ENCODE data around the gene MYO5C.
"Not testable (repeated sequence)": the region's sequence is repeated elsewhere in the genome, so short reads cannot be mapped to it uniquely, and the experiment has no call there.

The MYO5C gene

GRCh38 chr15:52243286-52243685 lies 52.3 kb downstream of the MYO5C start:
- no peak for DNase-seq (ENCODE audit: low read depth in 2 of 2, low spot score in 1 of 2)

GRCh38 chr15:52241489-52241888 lies 54.1 kb downstream of the MYO5C start:
- no peak for DNase-seq (ENCODE audit: low read depth in 2 of 2, low spot score in 1 of 2)

- DNase-seq (ENCODE audit: low read depth in 2 of 2, low spot score in 1 of 2) = no peak
These were observed 55.4 kb downstream of the MYO5C start for GRCh38 chr15:52240166-52240565.

DNA sequence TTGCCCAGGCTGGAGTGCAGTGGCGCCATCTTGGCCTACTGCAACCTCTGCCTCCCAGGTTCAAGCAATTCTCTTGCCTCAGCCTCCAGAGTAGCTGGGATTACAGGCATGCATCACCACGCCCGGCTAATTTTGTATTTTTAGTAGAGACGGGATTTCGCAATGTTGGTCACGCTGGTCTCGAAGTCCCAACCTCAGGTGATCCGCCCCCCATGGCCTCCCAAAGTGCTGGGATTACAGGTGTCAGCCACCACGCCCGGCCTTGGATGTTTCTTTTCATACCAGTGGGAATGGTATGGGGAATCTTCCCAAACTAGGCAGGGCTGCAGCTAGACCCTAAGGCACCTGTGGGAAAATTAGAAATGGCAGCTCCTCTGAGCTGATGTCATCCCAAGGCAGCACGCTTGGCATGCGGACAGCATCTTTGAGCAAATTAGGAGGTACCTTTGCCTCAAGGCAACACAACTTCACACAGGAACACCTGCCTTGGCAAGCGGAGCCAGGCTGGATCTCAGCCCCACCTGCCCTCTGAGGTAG lies 56.5 kb downstream of the MYO5C start:
- not testable (repeated sequence) for DNase-seq (ENCODE audit: low read depth in 2 of 2, low spot score in 1 of 2)

DNA sequence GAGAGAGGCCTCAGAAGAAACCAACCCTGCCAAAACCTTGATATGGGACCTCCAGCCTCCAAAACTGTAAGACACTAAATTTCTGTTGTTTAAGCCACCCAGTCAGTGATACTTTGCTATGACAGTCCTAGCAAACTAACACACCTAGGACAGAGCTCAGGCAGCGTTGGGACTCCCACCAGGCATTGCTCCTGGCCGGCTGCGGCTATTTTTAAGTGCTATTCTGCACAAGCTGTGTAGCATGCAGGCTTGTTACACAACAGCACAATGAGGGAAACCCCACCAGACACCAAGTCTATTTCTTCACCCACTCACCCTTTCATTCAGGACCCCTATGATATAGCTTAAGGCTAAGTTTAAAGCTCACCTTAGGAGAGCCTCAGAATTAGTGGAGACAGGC lies 57.5 kb downstream of the MYO5C start:
- no peak for DNase-seq (ENCODE audit: low read depth in 2 of 2, low spot score in 1 of 2)

GRCh38 chr15:52236013-52236412 lies 59.6 kb downstream of the MYO5C start:
- no peak for DNase-seq (ENCODE audit: low read depth in 2 of 2, low spot score in 1 of 2)

DNA sequence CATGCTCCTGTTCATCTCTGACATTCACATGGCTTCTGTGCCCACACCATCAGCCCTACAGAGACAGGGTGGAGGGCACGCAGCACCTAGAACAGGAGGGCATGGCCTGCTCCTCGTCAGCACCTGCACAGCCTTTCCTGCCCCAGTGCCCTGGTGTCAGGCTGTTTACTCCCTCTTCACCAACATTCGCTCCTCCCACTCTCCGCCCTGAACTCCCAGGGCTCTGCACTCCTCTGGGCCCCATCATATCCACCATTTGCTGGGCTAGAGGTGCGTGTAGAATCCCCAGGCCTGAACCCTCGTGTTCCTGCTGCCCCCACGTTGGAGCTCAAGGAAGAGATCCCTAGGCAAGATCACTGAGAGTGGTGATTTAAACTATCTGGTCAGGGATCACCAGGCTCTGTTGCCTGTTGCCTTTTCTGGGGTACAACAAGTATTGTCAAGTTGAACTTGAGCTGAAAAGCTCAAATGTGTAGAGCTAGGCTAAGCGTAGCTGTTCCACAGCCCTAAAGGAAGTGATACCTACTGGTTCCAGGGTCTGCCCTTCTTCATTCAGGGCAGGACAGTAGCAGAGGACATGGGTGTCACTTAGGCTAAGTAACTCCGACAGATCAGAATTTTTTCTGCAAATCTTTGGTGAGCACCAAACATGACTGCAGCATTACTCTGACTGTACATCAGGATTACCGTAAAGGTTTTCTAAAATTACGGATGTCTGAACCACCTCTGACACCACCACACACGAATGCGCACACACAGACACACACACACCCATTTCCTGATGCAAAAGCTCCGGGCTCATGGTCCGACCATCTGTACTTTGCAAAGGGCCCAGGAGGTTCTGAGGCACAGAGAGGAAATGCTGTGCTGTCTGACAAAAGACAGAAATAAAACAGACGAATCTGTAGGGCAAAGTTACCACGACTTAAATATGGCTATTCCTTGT lies 60.7 kb downstream of the MYO5C start:
- no peak for DNase-seq (ENCODE audit: low read depth in 2 of 2, low spot score in 1 of 2)

DNA sequence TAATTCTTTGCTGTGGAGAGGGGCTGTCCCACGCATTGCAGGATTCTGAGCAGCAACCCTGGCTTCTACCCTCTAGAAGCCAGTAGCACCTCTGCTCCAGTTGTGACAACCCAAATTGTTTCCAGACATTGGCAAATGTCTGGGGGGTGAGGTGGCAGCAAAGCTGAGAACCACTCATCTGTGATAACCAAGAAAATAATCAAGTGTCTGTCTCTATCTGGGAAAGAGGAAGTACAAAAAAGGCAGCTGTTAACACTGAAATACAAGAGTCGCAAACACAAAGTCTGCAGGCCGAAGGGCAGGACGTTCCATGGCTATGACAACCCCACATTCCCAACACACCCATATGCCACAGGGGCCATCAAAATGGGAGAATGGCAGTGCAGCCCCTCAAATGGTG lies 62.2 kb downstream of the MYO5C start:
- DNase-seq (ENCODE audit: low read depth in 2 of 2, low spot score in 1 of 2) = no peak

DNA sequence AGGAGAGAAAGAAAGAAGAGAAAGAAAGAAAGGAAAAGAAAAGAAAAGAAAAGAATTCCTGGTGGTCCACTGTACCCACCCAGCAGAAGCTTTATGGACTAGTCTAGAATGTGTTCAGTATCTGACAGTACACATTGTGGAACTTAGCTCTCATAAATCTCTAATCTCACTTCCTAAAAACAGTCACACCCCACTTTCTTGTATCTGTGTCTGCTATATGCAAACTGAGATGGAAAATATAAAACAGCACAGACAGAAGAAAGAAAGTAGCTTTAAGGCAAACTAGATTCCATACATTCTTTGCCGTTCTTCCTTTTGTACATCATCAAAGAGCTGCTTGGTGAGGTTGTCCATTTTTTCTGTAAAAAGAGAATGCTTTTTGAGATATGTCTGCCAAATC lies 63.3 kb downstream of the MYO5C start:
- no peak for DNase-seq (ENCODE audit: low read depth in 2 of 2, low spot score in 1 of 2)

- no peak for DNase-seq (ENCODE audit: low read depth in 2 of 2, low spot score in 1 of 2)
These were observed 65.5 kb downstream of the MYO5C start for GRCh38 chr15:52230073-52230472.

DNA sequence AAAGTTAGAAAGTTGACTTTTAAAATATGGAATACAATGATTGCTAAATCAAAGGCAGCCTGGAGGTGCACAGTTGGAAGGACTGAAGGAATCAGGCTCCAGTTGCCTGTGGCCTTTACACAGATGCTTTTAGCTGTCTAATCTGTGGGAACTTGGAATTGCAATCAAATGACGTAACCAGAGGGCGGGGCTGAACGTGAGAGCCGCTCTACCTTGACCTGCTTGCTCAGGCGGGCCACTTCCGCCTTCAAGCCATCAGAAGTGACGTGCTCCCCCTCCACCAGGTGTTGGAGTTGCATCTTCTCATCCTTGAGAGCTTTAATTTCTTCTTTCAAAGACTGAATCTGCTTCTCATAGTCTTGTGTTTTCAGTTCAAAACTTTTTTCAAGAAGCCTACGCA lies 66.7 kb downstream of the MYO5C start:
- no peak for DNase-seq (ENCODE audit: low read depth in 2 of 2, low spot score in 1 of 2)

DNA sequence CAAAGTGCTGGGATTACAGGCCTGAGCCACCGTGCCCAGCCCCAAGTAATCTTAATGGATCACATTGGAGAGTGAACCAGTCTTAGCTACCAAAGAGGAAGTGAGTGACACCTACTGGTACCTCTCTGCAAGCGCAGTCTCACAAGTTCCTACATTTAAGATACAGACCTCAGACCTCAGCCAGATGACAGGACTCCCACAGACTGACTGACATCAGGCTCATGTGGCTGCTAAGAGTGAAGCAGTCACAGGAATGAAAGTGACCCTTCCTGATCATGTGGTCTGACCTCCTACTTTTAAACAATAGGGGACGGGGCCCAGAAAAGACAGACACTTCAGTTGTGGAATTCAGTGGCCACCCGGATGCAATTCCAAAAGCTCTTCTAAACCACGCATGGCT lies 68.1 kb downstream of the MYO5C start:
- peak in 1 of 2 donors; percentile 40 for DNase-seq (ENCODE audit: low read depth in 2 of 2, low spot score in 1 of 2)

DNA sequence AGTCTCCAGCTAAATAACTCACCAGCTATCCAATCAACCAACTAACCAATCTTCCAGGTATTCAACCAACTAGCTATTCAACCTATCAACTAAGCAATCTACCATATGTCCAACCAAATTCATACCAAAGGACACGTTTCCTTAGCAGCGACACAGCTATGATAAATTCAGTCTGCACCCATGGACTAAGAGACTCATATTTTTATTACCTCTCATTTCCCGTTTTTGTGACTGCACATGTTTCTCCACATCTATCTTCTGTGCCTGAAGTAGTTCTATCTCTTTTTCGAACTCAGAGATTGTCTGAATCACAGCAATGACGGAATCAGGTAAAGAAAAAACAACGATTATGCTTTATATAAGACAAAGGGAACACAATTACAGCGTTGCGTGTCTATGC lies 70.4 kb downstream of the MYO5C start:
- no peak for DNase-seq (ENCODE audit: low read depth in 2 of 2, low spot score in 1 of 2)

DNA sequence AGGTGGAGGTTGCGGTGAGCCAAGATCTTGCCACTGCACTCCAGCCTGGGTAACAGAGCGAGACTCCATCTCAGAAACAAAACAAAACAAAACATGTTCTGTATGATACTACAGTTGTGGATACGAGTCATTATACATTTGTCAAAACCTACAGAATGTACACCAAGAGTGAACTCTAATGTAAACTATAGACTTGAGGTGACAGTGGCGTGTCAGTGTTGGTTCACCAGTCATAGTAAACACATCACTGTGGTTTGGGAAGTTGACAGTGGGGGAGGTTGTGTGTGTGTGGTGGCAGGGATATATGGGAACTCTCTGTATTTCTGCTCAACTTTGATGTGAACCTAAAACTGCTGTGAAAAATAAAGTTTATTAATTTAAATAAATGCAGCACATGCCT lies 71.4 kb downstream of the MYO5C start:
- no peak for DNase-seq (ENCODE audit: low read depth in 2 of 2, low spot score in 1 of 2)

DNA sequence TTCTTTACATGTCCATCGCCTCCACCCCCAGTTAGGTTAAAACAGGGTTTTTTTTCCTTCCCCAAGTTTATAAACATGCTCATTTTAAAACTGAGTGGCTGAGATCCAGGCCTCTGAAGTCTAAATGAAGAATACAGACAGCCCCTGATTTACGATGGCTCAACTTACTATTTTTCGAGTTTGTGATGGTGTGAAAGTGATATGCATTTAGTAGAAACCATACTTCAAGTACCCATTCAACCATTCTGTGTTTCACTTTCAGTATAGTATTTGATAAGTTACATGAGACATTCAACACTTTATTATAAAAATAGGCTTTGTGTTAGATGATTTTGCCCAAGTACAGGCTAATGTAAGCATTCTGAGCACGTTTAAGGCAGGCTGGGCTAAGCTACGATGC lies 73.9 kb downstream of the MYO5C start:
- no peak for DNase-seq (ENCODE audit: low read depth in 2 of 2, low spot score in 1 of 2)

DNA sequence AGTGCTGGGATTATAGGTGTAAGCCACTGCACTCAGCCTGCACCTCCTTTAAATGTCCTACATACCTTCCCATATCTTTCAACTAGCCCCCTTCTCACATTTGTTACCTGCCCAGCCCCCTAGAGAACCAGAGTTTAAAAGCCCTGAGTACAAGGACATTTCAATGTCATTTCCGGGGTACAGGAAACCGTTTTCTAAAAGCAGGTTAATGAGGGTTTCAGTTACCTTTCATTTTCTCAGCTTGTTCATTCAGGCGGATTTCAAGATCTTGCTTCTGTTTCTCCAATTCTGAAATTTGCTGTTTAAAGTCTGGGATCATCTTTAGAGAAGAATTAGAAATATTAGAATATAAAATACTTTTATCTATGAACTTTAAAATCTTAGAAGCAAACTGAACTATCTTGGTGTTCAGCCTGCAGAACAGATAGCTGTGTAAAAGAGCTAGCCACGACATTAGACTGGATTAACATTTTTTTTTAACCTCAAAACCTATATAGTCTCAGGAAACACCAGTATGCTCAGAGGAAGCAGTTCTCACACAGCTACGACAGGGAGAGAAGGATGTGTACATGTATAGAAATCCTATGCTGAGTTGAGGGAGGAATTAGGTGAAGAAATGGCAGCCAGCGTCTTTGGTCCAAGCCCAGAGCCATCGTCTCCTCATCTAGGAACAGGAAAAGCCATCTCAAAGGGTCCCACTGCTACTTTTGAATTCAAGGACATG lies 74.5 kb downstream of the MYO5C start:
- no peak for DNase-seq (ENCODE audit: low read depth in 2 of 2, low spot score in 1 of 2)

GRCh38 chr15:52220251-52220650 lies 75.4 kb downstream of the MYO5C start:
- DNase-seq (ENCODE audit: low read depth in 2 of 2, low spot score in 1 of 2) = no peak

- DNase-seq (ENCODE audit: low read depth in 2 of 2, low spot score in 1 of 2) = no peak
These were observed 76.8 kb downstream of the MYO5C start for GRCh38 chr15:52218816-52219215.

GRCh38 chr15:52218371-52218770 lies 77.2 kb downstream of the MYO5C start:
- DNase-seq (ENCODE audit: low read depth in 2 of 2, low spot score in 1 of 2) = no peak

GRCh38 chr15:52217186-52217585 lies 78.4 kb downstream of the MYO5C start:
- no peak for DNase-seq (ENCODE audit: low read depth in 2 of 2, low spot score in 1 of 2)

DNA sequence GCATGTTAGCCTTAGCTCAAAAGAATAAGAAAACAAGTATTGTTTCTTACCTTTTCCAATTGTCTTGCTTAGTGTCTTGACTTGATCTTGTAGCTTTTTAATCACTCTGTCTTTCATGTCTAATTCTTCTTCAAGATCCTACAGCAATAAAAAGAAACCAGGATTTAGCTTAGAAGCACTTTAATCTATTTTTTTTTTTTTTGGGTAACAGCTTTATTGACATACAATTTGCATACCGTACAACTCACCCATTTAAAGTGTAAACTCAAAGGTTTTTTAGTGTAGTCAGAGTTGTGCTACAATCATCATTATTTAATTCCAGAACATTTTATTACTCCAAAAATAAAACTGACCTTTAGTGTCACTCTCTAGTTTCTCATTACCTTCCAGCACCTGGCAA lies 81.1 kb downstream of the MYO5C start:
- no peak for DNase-seq (ENCODE audit: low read depth in 2 of 2, low spot score in 1 of 2)

GRCh38 chr15:52213206-52213605 lies 82.4 kb downstream of the MYO5C start:
- no peak for DNase-seq (ENCODE audit: low read depth in 2 of 2, low spot score in 1 of 2)

Measured in stimulated activated CD8-positive, alpha-beta memory T cell treated with anti-CD3 and anti-CD28 coated beads, Interleukin-4, amount 100 ng/mL, for 1 hour (primary cell).